DND-41 (cell line): ENCODE data around the gene STMN1.

Source experiments
- ATAC-seq: fragments of 200-7000 bp; cut with Tn5 transposase; 3 replicates; pipeline ENCODE4 v1.9.1; 2021; ENCODE audit warnings: low read depth; ENCODE audit not compliant: insufficient read depth
- DNase-seq: peaks from one replicate; pipeline ENCODE4 v3.0.0-alpha.2; 2020
- H2AFZ ChIP-seq: 2 replicates; pipeline ENCODE4 v1.6.0; 2012; ENCODE audit warnings: low read depth, low read length
- H3K27ac ChIP-seq: 2 replicates; pipeline ENCODE4 v1.5.1; 2012; ENCODE audit warnings: low read length, inconsistent platforms
- H3K27me3 ChIP-seq: fragments of 200-600 bp; sonication (generic); 2 replicates; pipeline ENCODE4 v1.6.0; 2012; ENCODE audit warnings: low read length, mild to moderate bottlenecking, inconsistent platforms; ENCODE audit not compliant: insufficient read depth, poor library complexity
- H3K36me3 ChIP-seq: 2 replicates; pipeline ENCODE4 v1.5.1; 2012; ENCODE audit warnings: low read length, inconsistent platforms; ENCODE audit not compliant: insufficient read depth
- H3K4me1 ChIP-seq: 2 replicates; pipeline ENCODE4 v1.5.1; 2012; ENCODE audit warnings: mild to moderate bottlenecking, low read length; ENCODE audit not compliant: insufficient read depth
- H3K4me2 ChIP-seq: 2 replicates; pipeline ENCODE4 v1.6.0; 2012; ENCODE audit warnings: mild to moderate bottlenecking, moderate library complexity, low read length, inconsistent platforms; ENCODE audit not compliant: insufficient read depth
- H3K4me3 ChIP-seq, 2 experiments: fragments of 200-600 bp in 1 of 2; shearing (Covaris generic) in 1 of 2; 2 replicates each; pipeline ENCODE4 v1.5.1; 2012 to 2016; ENCODE audit warnings: inconsistent platforms in 2 of 2, low read length in 2 of 2, mild to moderate bottlenecking in 2 of 2, low read depth in 1 of 2, moderate library complexity in 1 of 2
- H3K79me2 ChIP-seq: 2 replicates; pipeline ENCODE4 v1.6.0; 2012; ENCODE audit warnings: low read length, inconsistent platforms; ENCODE audit not compliant: insufficient read depth
- H3K9ac ChIP-seq: 2 replicates; pipeline ENCODE4 v1.6.0; 2012; ENCODE audit warnings: low read depth, mild to moderate bottlenecking, inconsistent platforms, low read length, moderate library complexity
- H3K9me3 ChIP-seq: 2 replicates; pipeline ENCODE4 v1.5.1; 2012; ENCODE audit warnings: low read length, moderate library complexity, mild to moderate bottlenecking, inconsistent platforms; ENCODE audit not compliant: insufficient read depth, severe bottlenecking
- H4K20me1 ChIP-seq: 2 replicates; pipeline ENCODE4 v1.6.0; 2012; ENCODE audit warnings: low read length; ENCODE audit not compliant: insufficient read depth
- CTCF ChIP-seq: IDR thresholded peaks from 2 replicates; pipeline ENCODE4 v1.5.1; 2012; ENCODE audit warnings: borderline replicate concordance, low read length, moderate library complexity, mild to moderate bottlenecking; ENCODE audit not compliant: poor library complexity, severe bottlenecking; ENCODE audit errors: extremely low read depth
- EZH2 ChIP-seq: IDR thresholded peaks from 3 replicates; pipeline ENCODE4 v1.6.1; 2012; ENCODE audit warnings: borderline replicate concordance, low read depth, mild to moderate bottlenecking, moderate library complexity, low read length, inconsistent platforms; ENCODE audit not compliant: severe bottlenecking

Gene STMN1

GRCh38 chr1:25893116-25893515, 13.1 kb downstream of the STMN1 start:
- no peak overlapping the region for H3K27ac ChIP-seq
- peaks cover 79% of the 10 kb centered on the region for H3K36me3 ChIP-seq
- H3K4me2 ChIP-seq: no peak overlapping the region
- H3K9ac ChIP-seq: no peak overlapping the region
- H3K27me3 ChIP-seq: no peaks in the 10 kb centered on the region
- ATAC-seq (no peak), DNase-seq (no peak)
- H4K20me1 ChIP-seq: peaks cover 19% of the 10 kb centered on the region
- H3K9me3 ChIP-seq: no peaks in the 10 kb centered on the region
- no peaks in the 10 kb centered on the region for H3K4me1 ChIP-seq
- TF ChIP-seq EZH2: no peak
- TF ChIP-seq CTCF: no peak
- peaks cover 22% of the 10 kb centered on the region for H3K79me2 ChIP-seq
- no peak overlapping the region for H2AFZ ChIP-seq
- no peak overlapping the region for H3K4me3 ChIP-seq

GRCh38 chr1:25891606-25892005, 14.6 kb downstream of the STMN1 start:
- Histone ChIP-seq H3K79me2 (peaks cover 15% of the 10 kb centered on the region), H3K9ac (no peak overlapping the region), H3K9me3 (no peaks in the 10 kb centered on the region), H3K4me1 (no peaks in the 10 kb centered on the region), H3K36me3 (peaks cover 73% of the 10 kb centered on the region), H3K27me3 (no peaks in the 10 kb centered on the region), H3K27ac (no peak overlapping the region), H2AFZ (no peak overlapping the region), H4K20me1 (peaks cover 8% of the 10 kb centered on the region), H3K4me2 (no peak overlapping the region), H3K4me3 (no peak overlapping the region)
- no peak for ATAC-seq
- no peak for DNase-seq
- TF ChIP-seq CTCF: no peak
- TF ChIP-seq EZH2: no peak

GRCh38 chr1:25890239-25891034, 15.8 kb downstream of the STMN1 start:
- peaks cover 64% of the 10 kb centered on the region for H3K36me3 ChIP-seq
- no peak overlapping the region for H3K4me3 ChIP-seq
- no peak for DNase-seq
- H3K79me2 ChIP-seq: peaks cover 11% of the 10 kb centered on the region; the same call in 1 of the 2 replicates
- no peaks in the 10 kb centered on the region for H3K27me3 ChIP-seq
- H3K9me3 ChIP-seq: no peaks in the 10 kb centered on the region
- H3K27ac ChIP-seq: no peak overlapping the region
- no peaks in the 10 kb centered on the region; the same call in 1 of the 2 replicates for H4K20me1 ChIP-seq
- no peak overlapping the region for H3K4me2 ChIP-seq
- no peaks in the 10 kb centered on the region for H3K4me1 ChIP-seq
- no peak overlapping the region for H2AFZ ChIP-seq
- ATAC-seq: no peak
- H3K9ac ChIP-seq: no peak overlapping the region
- TF ChIP-seq EZH2 (no peak), CTCF (no peak)

- ATAC-seq (no peak), DNase-seq (no peak)
- H3K9ac ChIP-seq: no peak overlapping the region
- no peak overlapping the region for H3K27ac ChIP-seq
- H2AFZ ChIP-seq: no peak overlapping the region
- H3K4me3 ChIP-seq: no peak overlapping the region
- no peaks in the 10 kb centered on the region for H3K27me3 ChIP-seq
- H3K79me2 ChIP-seq: peaks cover 6% of the 10 kb centered on the region; the same call in 1 of the 2 replicates
- no peak for TF ChIP-seq EZH2
- no peak for TF ChIP-seq CTCF
- peaks cover 62% of the 10 kb centered on the region for H3K36me3 ChIP-seq
- no peaks in the 10 kb centered on the region for H3K9me3 ChIP-seq
- H4K20me1 ChIP-seq: no peaks in the 10 kb centered on the region
- no peak overlapping the region for H3K4me2 ChIP-seq
- H3K4me1 ChIP-seq: no peaks in the 10 kb centered on the region
These were observed 16.7 kb downstream of the STMN1 start for GRCh38 chr1:25889470-25889869.
